Nucleus accumbens (tissue), 56 donors: ENCODE data around the gene STMP1.
"Not testable (repeated sequence)": the region's sequence is repeated elsewhere in the genome, so short reads cannot be mapped to it uniquely, and the experiment has no call there.

Experiments
- DNase-seq, 56 donors: peaks; one replicate each; lab custom pipeline; 2025; lab: John Stamatoyannopoulos, UW

Gene STMP1

DNA sequence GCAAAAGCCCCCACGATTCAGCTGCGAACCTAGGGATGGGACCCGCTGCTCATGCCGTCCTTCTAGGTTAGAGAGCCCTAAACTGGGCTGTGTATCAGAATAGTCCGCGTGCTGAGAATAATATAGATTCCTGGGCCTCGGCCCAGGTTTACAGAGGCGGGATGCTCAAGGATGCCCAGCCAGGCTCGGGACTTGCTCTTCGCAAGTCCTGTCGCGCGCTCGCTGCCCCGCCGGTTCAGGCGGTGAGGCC, 266 bp upstream of the STMP1 start:
- no peak for DNase-seq

GRCh38 chr7:135664046-135664589, 1.8 kb downstream of the STMP1 start:
- DNase-seq = no peak

DNA sequence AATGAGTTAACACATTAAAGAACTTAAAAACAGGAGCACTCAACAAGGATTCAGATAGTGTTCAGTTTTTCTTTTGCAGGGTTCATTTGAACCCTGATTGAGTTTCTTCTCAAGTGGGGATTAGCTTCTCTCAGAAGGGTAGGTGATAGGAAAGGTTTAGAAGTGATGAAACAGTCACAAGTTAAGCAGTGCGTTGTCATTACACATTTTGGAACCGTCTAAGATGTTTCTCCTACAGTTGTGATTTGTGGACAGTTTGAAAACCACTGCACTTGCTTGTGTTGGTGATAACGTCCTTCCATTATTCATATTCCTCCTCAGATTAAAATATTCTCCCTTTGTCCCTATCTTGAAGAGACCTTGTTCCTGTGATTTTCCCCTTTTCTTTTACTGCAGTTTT, 2.7 kb downstream of the STMP1 start:
- DNase-seq = no peak

GRCh38 chr7:135666156-135666555, 3.8 kb downstream of the STMP1 start:
- no peak for DNase-seq

DNA sequence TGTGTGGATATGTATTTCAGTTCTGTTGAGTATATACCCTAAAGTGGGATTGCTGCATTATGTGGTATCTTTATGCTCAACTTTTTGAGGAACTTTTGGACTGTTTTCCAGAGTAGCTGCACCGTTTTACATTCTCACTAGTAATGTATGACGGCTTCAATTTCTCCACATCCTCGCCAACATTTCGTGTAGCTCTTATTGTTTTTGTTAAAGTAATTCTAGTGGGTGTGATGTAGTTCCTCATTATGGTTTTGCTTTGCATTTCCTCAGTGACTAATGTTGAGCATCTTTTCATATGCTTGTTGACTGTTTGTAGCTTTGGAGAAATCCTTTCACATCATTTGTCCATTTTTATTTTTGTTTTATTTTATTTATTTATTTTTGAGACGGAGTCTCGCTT, 4.5 kb downstream of the STMP1 start:
- no peak for DNase-seq

DNA sequence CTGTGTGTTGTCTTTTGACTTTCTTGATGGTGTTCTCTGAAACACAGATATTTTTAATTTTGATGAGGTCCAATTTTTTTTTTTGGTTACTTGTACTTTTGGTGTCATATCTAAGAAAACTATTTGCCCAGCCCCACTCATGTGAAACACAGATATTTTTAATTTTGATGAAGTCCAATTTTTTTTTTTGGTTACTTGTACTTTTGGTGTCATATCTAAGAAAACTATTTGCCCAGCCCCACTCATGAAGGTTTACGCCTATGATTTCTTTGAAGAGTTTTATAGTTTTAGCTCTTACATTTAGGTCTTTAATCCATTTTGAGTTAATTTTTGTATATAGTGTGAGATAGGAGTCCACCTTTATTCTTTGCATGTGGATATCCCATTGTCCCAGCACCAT, 5.3 kb downstream of the STMP1 start:
- not testable (repeated sequence) for DNase-seq

GRCh38 chr7:135668852-135669395, 6.6 kb downstream of the STMP1 start:
- DNase-seq = not testable (repeated sequence)

- DNase-seq = no peak
Measured at GRCh38 chr7:135669774-135670173, 7.5 kb downstream of the STMP1 start.

DNA sequence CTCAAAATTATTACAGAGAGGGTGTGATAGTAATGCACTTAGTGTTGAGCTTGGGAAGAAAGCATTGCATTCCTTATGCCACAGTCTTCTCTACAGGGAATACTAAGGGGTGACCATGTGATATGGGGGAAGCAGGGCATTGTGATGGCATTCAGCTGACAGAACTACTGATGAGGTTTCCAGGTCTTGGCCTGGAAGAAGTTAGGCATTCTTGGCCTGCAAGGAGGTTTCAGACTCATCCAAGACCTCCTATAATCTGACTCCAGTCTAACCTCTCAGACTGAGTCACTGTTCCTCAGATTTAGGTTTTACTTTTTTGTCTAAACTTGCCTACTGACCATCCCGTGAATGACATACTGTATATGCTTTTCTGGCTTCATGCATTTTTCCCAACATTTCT, 7.9 kb downstream of the STMP1 start:
- DNase-seq = no peak

GRCh38 chr7:135672560-135673359, 10.4 kb downstream of the STMP1 start:
- DNase-seq = peak in 8 of 56 donors; percentile 1 to 24 (median 13)

GRCh38 chr7:135673360-135673706, 11.0 kb downstream of the STMP1 start:
- DNase-seq = no peak

GRCh38 chr7:135678612-135679575, 16.6 kb downstream of the STMP1 start:
- no peak for DNase-seq

- DNase-seq = no peak
Measured at GRCh38 chr7:135681762-135682161, 19.4 kb downstream of the STMP1 start.

DNA sequence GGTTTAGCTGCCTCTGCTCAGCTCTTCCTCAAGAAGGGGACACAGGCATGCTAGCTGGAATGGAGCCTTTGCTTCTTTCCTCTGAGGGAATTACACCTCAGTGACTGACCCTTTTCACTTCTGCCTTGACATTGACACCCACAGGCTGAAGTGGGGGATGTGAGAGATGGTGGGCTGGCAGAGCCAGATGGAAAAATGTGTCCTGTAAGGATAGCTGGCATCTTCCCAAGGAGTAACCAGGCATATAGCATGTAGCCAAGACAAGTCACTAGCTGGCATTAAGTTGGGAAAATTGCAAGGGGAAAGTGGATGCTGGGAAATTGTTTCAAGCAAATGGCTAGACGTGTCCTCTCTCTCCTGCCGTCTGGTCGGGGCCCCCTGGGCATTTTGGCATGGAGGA, 19.9 kb downstream of the STMP1 start:
- DNase-seq = no peak

DNA sequence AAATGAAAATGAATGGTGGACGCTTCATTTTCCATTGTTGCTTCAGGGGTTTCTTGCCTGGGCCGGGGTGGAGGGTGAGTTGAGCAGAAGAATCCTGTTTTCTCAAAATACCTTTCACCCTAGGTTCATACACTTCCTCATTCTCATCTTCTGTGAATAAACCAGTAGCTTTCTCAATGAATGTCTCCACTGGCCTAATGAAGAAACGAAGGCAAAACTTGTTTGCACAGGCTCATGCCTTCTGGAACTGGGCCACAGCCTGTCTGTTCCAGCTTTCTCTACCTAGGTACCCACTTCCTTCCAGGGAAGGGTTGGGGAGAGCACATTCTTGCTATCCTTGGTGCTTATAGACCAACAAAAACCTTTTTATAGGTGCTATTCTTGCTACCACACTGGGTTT, 21.3 kb downstream of the STMP1 start:
- DNase-seq = no peak

GRCh38 chr7:135684136-135684535, 21.8 kb downstream of the STMP1 start:
- no peak for DNase-seq

DNA sequence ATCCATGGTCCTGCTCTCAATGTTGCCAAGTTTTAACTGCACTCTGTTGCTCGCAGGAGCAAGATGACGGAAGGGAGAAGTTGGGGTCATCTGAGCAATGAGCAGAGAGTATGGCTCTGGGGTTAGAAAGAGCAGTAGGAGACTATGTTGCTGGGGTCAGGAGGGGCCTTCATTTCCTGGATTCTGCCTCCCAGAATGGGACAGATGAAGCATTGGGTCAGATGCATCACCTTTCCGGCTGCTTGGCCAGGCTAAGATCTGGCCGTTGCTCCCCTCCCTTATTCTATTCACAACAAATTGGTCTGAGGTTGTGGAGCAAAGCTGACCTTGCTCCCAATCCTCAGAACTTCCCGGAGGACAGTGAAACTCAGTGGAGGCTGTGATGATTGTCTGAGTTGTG, 22.4 kb downstream of the STMP1 start:
- DNase-seq = no peak

DNA sequence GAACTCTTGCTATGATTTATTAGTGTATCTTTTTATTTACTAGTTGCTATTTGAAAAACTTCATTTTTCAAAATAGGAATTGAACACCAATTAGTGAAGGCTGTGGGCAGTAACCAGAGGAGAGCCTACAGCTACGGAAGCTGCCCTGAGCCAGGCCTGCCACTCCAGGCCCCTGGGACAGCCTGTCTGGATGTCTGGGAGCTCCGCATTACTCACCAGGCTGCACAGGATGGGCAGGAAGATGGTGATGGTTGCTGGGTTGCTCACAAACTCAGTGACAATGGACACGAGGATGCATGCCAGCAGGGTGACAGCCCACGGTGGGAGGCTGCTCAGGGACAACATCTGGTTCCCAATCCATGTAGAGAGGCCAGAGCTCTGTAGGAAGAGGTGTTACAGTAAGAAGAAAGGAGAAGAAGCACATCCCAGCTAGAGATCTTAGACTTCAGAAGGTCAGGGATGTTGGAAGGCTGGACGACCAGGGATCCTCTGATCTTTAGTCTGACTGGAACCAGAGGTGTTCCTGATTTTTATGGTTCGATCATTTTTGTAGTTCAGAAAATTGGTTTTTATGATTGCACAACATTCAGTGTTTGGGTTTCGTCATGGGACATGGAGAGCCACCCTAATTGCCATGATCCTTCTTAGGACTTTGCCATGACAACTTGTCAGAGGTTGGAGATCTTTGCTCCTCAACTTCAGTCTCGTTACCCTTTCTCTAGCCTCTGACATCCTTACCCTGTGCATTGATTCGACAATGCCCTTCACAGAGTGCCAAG, 23.2 kb downstream of the STMP1 start:
- DNase-seq = no peak

GRCh38 chr7:135687466-135687865, 25.2 kb downstream of the STMP1 start:
- DNase-seq = no peak

- DNase-seq = no peak
Measured at GRCh38 chr7:135690566-135690965, 28.3 kb downstream of the STMP1 start.

GRCh38 chr7:135692055-135692454, 29.7 kb downstream of the STMP1 start:
- no peak for DNase-seq
